Epidermal melanocyte (primary cell): ENCODE data around the gene FGF14.

Experiments
- DNase-seq: peaks from one replicate; pipeline ENCODE4 v3.0.0; 2011; ENCODE audit warnings: low spot score; ENCODE audit not compliant: insufficient read length

The FGF14 gene

GRCh38 chr13:102367836-102368235 is 34.0 kb downstream of the FGF14 start:
- DNase-seq = no peak

GRCh38 chr13:102361113-102361512 is 40.7 kb downstream of the FGF14 start:
- DNase-seq = no peak

GRCh38 chr13:102359264-102359663 is 42.6 kb downstream of the FGF14 start:
- no peak for DNase-seq

DNA sequence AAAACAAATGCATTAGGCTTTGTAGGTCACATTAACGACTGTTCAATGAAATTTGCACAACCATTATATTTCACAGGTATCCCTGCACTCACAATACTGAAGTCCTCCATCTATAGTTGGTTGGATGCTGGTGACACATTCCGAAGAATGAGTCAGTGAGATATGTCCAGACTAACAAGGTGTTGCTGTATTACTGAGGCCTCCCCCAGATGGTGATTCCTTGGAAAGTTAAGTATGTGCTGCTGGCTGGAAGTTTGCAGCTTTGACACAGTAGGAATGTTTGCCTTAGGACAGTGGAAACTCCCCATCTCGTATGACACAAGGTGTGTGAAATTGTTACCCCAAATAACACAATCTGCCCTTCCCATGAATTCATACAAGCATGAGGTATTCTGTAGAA is 46.6 kb downstream of the FGF14 start:
- no peak for DNase-seq

DNA sequence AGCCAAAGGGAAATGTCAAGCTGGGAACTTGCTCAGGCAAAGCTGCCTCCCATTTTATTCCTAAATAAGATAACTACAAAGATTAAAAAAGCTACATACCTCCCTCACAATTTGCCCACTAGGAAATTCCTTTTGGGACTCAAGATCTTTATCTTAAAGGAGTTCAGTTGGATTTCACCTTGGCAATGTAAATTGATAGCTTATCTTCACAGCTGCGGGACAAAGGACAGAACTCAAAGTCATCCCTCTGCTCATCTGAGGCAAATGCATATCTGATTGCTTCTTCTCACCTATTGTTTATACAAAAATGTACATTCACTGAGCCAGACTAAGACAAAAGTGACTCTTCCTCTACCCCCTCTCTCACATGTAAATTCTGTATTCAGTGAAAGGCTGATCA is 47.8 kb downstream of the FGF14 start:
- no peak for DNase-seq

GRCh38 chr13:102351521-102351920 is 50.3 kb downstream of the FGF14 start:
- no peak for DNase-seq

DNA sequence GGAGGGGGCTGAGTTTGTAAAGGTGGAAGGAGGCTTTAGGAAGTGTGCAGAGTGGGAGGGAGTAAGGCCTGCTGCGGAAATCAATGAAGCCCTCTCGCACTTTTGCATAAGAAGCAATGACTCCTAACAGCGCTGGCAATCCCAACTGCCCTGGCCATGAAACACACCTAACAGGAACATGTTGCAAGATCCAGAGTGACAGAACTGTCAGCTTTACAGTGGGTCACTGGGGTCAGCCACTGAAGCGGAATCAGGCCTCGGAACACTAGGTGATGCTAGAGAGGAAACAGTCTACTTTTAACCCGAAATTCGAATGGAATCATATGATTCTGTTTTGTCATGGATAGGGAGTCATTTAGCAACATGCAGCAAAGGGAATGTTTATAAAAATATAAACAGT is 54.4 kb downstream of the FGF14 start:
- no peak for DNase-seq

DNA sequence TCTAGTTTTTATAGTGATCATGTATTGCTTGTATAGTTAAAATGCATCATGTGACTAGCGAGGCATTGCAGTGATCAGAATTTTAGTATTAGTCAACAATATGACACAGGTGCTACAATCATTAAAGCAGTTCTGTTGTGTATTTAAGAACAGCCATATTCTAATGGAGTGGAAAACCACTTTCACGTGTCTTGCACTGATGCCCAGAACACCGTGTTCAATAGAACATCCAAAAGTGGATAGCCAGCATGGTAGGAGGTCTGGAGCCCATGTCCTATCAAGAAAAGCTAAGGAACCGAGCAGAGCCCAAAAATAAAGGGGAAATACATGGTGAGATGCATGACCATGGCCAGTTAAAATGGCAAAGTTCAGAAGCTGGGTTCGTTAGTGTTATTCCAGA is 55.1 kb downstream of the FGF14 start:
- DNase-seq = no peak

DNA sequence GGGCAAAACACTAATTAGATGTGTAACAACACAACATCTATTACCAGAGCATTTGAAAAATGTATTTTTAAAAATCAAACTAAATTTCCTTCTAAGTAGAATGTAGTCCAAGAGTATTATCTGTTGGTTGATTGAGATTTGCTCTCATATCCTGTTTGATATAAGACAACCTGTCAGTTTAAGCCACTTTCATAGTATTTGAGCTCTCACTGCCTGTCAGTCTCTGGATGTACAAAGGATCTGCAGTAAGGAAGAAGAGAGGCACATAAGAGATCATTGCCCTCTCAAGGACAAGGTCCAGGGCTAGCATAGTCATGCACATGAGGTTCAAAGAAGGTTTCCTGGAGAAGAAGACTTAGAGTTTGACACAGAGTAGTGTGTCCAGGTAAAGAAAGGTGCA is 57.4 kb downstream of the FGF14 start:
- DNase-seq = no peak

- DNase-seq = no peak
Observed at GRCh38 chr13:102333320-102334198, 68.3 kb downstream of the FGF14 start.

DNA sequence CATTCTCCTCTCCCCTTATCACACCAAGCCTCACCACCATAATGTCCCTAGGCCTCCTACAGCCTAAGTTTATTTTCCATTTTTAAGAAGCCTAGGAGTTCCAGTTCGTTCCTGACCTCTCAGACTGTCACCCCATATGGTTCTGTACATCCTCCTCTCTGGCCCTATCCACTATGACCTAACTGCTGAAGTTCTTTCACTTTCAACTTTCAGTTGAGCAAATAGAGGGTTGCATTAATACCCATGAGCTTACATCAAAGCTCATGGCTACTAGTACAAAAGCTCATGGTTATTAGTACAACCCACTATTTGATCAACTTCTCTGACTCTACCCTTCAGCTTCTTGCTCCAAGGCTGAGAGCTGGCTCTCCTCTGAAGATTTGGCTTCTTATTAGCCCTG is 72.9 kb downstream of the FGF14 start:
- DNase-seq = no peak

DNA sequence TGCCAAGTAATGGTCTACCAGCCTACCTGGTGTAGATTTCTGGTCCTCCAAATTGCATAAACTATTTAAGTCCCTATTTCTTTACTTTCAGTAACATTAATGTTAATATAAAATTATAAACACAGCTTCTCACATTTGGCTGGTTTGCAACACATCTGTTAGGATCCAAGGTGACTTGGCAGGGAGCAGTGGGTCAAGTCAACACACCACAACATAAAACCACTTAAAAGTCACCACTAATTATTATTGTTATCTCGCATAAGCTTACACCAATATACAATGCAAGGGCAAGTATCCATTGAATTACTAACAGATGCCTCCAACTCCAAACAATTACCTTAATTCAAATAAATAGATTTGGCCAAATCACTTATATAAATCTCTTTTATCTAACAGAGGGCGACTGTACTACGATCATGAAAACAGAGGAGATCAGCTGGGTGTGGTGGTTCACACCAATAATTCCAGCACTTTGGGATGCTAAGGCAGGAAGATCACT is 74.7 kb downstream of the FGF14 start:
- DNase-seq = no peak

- no peak for DNase-seq
Observed at GRCh38 chr13:102326381-102327118, 75.3 kb downstream of the FGF14 start.

GRCh38 chr13:102325321-102325720 is 76.5 kb downstream of the FGF14 start:
- DNase-seq = no peak

DNA sequence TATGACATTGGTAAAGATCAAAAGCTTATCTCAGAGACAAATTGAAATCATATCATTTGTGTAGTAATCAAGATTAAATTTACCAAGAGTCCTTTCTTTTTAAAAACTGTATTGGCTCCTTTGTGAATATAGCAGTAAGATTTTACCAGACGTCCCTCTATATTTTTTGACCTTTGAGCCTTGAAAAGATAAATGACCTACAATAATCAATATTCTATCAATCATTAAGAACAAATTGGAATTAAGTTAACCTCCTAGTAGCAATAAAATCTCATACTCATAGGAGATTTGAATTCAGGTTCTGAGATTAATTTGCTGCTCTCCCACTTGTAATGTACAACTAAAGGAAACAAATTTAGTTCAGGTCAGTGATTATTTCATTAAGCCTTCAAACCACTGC is 78.3 kb downstream of the FGF14 start:
- no peak for DNase-seq

- DNase-seq = no peak
Observed at GRCh38 chr13:102323012-102323411, 78.8 kb downstream of the FGF14 start.

DNA sequence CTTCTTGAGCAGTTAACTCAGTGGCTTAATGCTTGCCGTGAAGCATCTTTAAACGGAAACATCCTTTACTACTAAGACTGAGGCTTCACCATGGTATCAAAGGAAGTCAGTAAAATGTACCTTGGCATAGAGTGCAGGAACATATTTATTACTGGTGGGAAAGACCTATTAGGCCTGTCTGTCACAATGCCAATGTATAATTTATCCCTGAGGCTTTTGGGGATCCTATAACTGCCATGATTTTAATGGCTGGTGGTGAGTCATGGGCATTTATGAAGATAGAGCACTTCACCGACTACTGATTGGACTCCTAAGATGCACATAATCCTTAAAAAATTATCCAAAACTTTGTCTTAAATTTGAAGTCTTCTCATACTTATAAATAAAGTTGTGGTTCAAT is 79.6 kb downstream of the FGF14 start:
- DNase-seq = no peak

DNA sequence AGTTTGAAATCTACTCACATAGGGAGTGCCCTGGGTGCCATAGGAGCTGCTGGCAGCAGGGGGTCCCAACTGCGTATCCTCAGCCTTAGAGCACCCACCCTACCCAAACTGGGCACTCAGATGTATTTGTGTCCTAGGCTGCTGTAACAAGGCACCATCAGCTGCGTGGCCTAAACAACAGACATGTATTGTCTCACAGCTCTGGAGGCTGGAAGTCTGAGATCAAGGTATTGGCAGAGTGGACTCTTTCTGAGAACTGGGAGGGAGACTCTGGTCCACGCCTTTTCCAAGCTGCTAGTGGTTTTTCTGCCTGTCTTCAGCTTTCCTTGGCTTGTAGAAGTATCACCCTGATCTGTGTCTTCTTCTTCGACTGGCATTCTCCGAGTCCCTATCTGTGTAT is 83.6 kb downstream of the FGF14 start:
- DNase-seq = no peak

GRCh38 chr13:102317593-102317992 is 84.3 kb downstream of the FGF14 start:
- DNase-seq = no peak

DNA sequence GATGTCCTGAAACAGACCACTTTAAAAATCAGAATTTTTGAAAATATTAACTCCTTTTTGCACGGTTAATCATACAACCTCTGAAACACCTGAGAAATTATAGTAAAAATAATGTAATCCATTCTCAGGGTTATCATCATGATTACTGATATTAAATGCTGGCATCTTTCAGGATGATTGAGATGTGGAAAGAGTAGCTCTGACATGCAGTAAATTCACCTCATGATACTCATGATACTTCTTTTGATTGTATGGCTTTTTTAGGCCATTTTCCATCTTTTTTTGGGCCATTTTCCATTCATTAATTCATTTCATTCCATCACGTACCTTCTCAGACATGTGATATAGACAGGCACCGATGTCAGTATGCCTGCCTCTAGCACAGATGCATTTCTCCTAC is 85.1 kb downstream of the FGF14 start:
- DNase-seq = no peak

GRCh38 chr13:102312841-102313240 is 89.0 kb downstream of the FGF14 start:
- DNase-seq = no peak

- no peak for DNase-seq
Observed at GRCh38 chr13:102311901-102312300, 89.9 kb downstream of the FGF14 start.

GRCh38 chr13:102311419-102311796 is 90.4 kb downstream of the FGF14 start:
- DNase-seq = no peak
